Neural cell (in vitro differentiated cells): Measurements from ENCODE around the gene TXNRD3. TPM values are rescaled to one million over a fixed set of nuclear protein-coding genes. Genes with fewer than 3 reads are reported as not detected.

Source experiments
- H2AFZ ChIP-seq: fragments of 200-600, 300-800 bp; sonication (generic), shearing (Covaris generic); 2 replicates; pipeline ENCODE4 v1.6.0; 2014; ENCODE audit warnings: low read depth, mild to moderate bottlenecking, antibody characterized with exemption, low read length, moderate library complexity
- H3F3A ChIP-seq: fragments of 200-600 bp; shearing (Covaris generic); 2 replicates; pipeline ENCODE4 v1.6.1; 2016; ENCODE audit warnings: mild to moderate bottlenecking, moderate library complexity, mixed read lengths, antibody characterized with exemption, low read length; ENCODE audit not compliant: insufficient read depth, poor library complexity, severe bottlenecking
- H3K27ac ChIP-seq: fragments of 200-600, 300-800 bp; sonication (generic), shearing (Covaris generic); 2 replicates; pipeline ENCODE4 v1.5.1; 2014; ENCODE audit warnings: mild to moderate bottlenecking, low read length, moderate library complexity
- H3K27me3 ChIP-seq: fragments of 300-800, 200-600 bp; sonication (generic), shearing (Covaris generic); 2 replicates; pipeline ENCODE4 v1.6.0; 2014; ENCODE audit warnings: mild to moderate bottlenecking, low read depth, low read length, moderate library complexity; ENCODE audit not compliant: insufficient read depth
- H3K36me3 ChIP-seq: fragments of 300-800, 200-600 bp; sonication (generic), shearing (Covaris generic); 2 replicates; pipeline ENCODE4 v1.5.1; 2014; ENCODE audit warnings: mild to moderate bottlenecking, antibody characterized with exemption, low read length, moderate library complexity; ENCODE audit not compliant: insufficient read depth
- H3K4me2 ChIP-seq: fragments of 300-800, 200-600 bp; sonication (generic), shearing (Covaris generic); 2 replicates; pipeline ENCODE4 v1.6.0; 2014; ENCODE audit warnings: mild to moderate bottlenecking, low read length
- H3K4me3 ChIP-seq: fragments of 300-800, 200-600 bp; sonication (generic), shearing (Covaris generic); 2 replicates; pipeline ENCODE4 v1.5.1; 2014; ENCODE audit warnings: mild to moderate bottlenecking, low read length, moderate library complexity
- H3K79me2 ChIP-seq: fragments of 200-600 bp; shearing (Covaris generic); replicated peaks from 2 replicates; pipeline ENCODE4 v1.6.0; 2014; ENCODE audit warnings: mild to moderate bottlenecking, low read length, moderate library complexity; ENCODE audit not compliant: insufficient read depth
- H3K9ac ChIP-seq: fragments of 300-800, 200-600 bp; sonication (generic), shearing (Covaris generic); 2 replicates; pipeline ENCODE4 v1.6.1; 2016; ENCODE audit warnings: mild to moderate bottlenecking, low read length, mixed read lengths
- H3K9me2 ChIP-seq: fragments of 200-600 bp; shearing (Covaris generic); 2 replicates; pipeline ENCODE4 v1.6.1; 2016; ENCODE audit warnings: mild to moderate bottlenecking, low read length, mixed read lengths; ENCODE audit not compliant: insufficient read depth
- H3K9me3 ChIP-seq: fragments of 200-600, 300-800 bp; sonication (generic), shearing (Covaris generic); 2 replicates; pipeline ENCODE4 v1.6.1; 2016; ENCODE audit warnings: mild to moderate bottlenecking, mixed run types, low read length, moderate library complexity, mixed read lengths
- H4K20me1 ChIP-seq: fragments of 200-600 bp; shearing (Covaris generic); 2 replicates; pipeline ENCODE4 v1.6.1; 2016; ENCODE audit warnings: mild to moderate bottlenecking, mixed run types; ENCODE audit not compliant: insufficient read depth
- CTCF ChIP-seq: fragments of 450-650 bp; IDR thresholded peaks from 2 replicates; pipeline ENCODE4 v1.5.1; 2014; ENCODE audit warnings: antibody characterized with exemption, mild to moderate bottlenecking, moderate library complexity; ENCODE audit not compliant: poor library complexity, severe bottlenecking
- EP300 ChIP-seq: fragments of 450-650 bp; conservative IDR thresholded peaks from 2 replicates; pipeline ENCODE4 v1.6.1; 2014; ENCODE audit warnings: antibody characterized with exemption, mild to moderate bottlenecking, moderate library complexity; ENCODE audit not compliant: poor library complexity, severe bottlenecking
- EZH2 ChIP-seq: fragments of 200-600, 300-800 bp; shearing (Covaris generic), sonication (generic); IDR thresholded peaks from 2 replicates; pipeline ENCODE4 v1.6.1; 2014; ENCODE audit warnings: antibody characterized with exemption, low read length, borderline replicate concordance, mild to moderate bottlenecking; ENCODE audit not compliant: insufficient read depth, poor library complexity, severe bottlenecking
- MXI1 ChIP-seq: fragments of 450-650 bp; conservative IDR thresholded peaks from 2 replicates; pipeline ENCODE4 v1.6.1; 2014; ENCODE audit warnings: antibody characterized with exemption, mild to moderate bottlenecking; ENCODE audit not compliant: poor library complexity, severe bottlenecking
- POLR2AphosphoS5 ChIP-seq: IDR thresholded peaks from 2 replicates; pipeline ENCODE4 v1.6.1; 2012
- RAD21 ChIP-seq: fragments of 450-650 bp; conservative IDR thresholded peaks from 2 replicates; pipeline ENCODE4 v1.6.1; 2014; ENCODE audit warnings: antibody characterized with exemption, mild to moderate bottlenecking, moderate library complexity
- REST ChIP-seq: IDR thresholded peaks from 2 replicates; pipeline ENCODE4 v1.6.1; 2012; ENCODE audit warnings: borderline replicate concordance
- SMC3 ChIP-seq: fragments of 450-650 bp; conservative IDR thresholded peaks from 2 replicates; pipeline ENCODE4 v1.6.1; 2014; ENCODE audit warnings: antibody characterized with exemption, mild to moderate bottlenecking, moderate library complexity; ENCODE audit not compliant: poor library complexity
- TAF1 ChIP-seq: IDR thresholded peaks from 2 replicates; pipeline ENCODE4 v1.6.1; 2012; ENCODE audit warnings: low read depth
- polyA plus RNA-seq: library from polyadenylated mRNA; depleted of rRNA; stranded (reverse); fragments of >200 nt; gene quantifications from 2 replicates; pipeline ENCODE4 v1.2.3, GENCODE V29; 2014

TXNRD3 gene
- polyA plus RNA-seq, 1 donor from 2014 or later = 2.2 TPM

- Histone ChIP-seq H3K36me3 (no peaks in the 10 kb centered on the region), H3K27me3 (no peaks in the 10 kb centered on the region), H3K79me2 (no peaks in the 10 kb centered on the region), H3K9ac (no peak overlapping the region), H2AFZ (no peak overlapping the region), H3K9me2 (no peaks in the 10 kb centered on the region), H3K9me3 (no peaks in the 10 kb centered on the region), H3K27ac (no peak overlapping the region), H3K4me3 (no peak overlapping the region), H3K4me2 (no peak overlapping the region), H4K20me1 (no peaks in the 10 kb centered on the region), H3F3A (no peaks in the 10 kb centered on the region)
- no peak for TF ChIP-seq TAF1
- TF ChIP-seq SMC3 = no peak
- TF ChIP-seq RAD21 = no peak
- no peak for TF ChIP-seq REST
- TF ChIP-seq EP300 = no peak
- no peak for TF ChIP-seq POLR2AphosphoS5
Observed at GRCh38 chr3:126573492-126574117, 81.3 kb downstream of the TXNRD3 start.

- H3K27me3 ChIP-seq = no peaks in the 10 kb centered on the region
- H4K20me1 ChIP-seq = no peaks in the 10 kb centered on the region
- H3K9me3 ChIP-seq = no peaks in the 10 kb centered on the region
- H3K36me3 ChIP-seq = no peaks in the 10 kb centered on the region
- H3K79me2 ChIP-seq = no peaks in the 10 kb centered on the region
- H3K4me2 ChIP-seq = no peak overlapping the region
- H2AFZ ChIP-seq = no peak overlapping the region
- H3F3A ChIP-seq = no peaks in the 10 kb centered on the region
- H3K27ac ChIP-seq = no peak overlapping the region
- H3K9me2 ChIP-seq = no peaks in the 10 kb centered on the region
- no peak for TF ChIP-seq TAF1
- TF ChIP-seq MXI1 = no peak
- TF ChIP-seq POLR2AphosphoS5 = no peak
- no peak for TF ChIP-seq CTCF
- no peak for TF ChIP-seq RAD21
- TF ChIP-seq REST = no peak
- no peak for TF ChIP-seq SMC3
- TF ChIP-seq EP300 = no peak
- no peak for TF ChIP-seq EZH2
- no peak overlapping the region for H3K9ac ChIP-seq
- H3K4me3 ChIP-seq = no peak overlapping the region
Observed at GRCh38 chr3:126571078-126571477, 83.8 kb downstream of the TXNRD3 start.
